GM06990 (cell line): ENCODE results near the gene CDH4.

Source experiments
- DNase-seq: peaks from one replicate; pipeline ENCODE4 v3.0.0-alpha.2; 2011; ENCODE audit not compliant: insufficient read length; ENCODE audit errors: extremely low read depth
- H3K27me3 ChIP-seq: replicated peaks from 2 replicates; pipeline ENCODE4 v1.6.0; 2011; ENCODE audit warnings: low read length; ENCODE audit not compliant: control insufficient read depth, insufficient read depth
- H3K36me3 ChIP-seq: 2 replicates; pipeline ENCODE4 v1.5.1; 2011; ENCODE audit warnings: low read length; ENCODE audit not compliant: control insufficient read depth, insufficient read depth
- H3K4me3 ChIP-seq: replicated peaks from 2 replicates; pipeline ENCODE4 v1.5.1; 2011; ENCODE audit warnings: low read depth, mild to moderate bottlenecking, control low read depth, low read length
- CTCF ChIP-seq: IDR thresholded peaks from 2 replicates; pipeline ENCODE4 v1.5.1; 2011; ENCODE audit warnings: low read length, control low read depth, mild to moderate bottlenecking, inconsistent platforms; ENCODE audit not compliant: insufficient read depth, poor library complexity, severe bottlenecking

CDH4 gene

DNA sequence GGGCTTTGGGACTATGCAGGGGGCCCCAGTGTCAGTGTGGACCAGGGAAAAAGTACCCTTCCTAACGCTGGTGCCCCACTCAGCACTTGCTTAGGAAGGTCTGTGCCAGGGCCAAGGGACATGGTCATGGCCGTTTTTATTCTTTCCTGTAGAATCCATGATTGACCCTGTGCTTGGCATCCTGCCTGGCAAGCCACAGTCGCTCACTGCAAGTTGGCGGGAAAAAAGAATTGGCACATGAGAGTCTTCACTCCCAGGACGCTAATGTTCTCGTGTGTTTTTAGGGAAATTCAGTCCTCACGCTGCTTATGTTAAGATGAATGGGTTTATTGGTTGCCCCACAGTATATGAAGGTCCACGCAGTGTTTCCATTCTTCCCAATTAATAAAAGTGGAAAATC lies 253.4 kb downstream of the CDH4 start:
- TF ChIP-seq CTCF = no peak
- Histone ChIP-seq H3K27me3 (no peaks in the 10 kb centered on the region), H3K4me3 (no peak overlapping the region), H3K36me3 (no peaks in the 10 kb centered on the region)
- DNase-seq = no peak

DNA sequence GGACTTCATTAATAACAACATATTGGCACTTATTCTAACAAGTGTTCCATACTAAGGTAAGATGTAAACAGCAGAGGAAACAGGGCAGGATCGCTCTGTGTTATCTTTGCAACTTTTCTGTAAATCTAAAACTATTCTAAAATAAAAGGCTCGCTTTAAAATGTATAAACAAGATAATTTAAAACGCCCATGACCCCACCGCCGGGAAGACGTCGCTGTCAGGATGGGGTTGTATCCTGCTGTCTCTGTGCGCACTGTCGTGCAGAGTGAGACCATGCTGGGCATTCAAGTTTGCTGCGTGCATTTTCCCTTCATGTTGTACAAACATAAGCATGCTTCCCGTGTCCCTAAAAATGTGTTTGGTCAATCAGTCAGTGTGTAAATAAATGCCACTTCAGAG lies 255.7 kb downstream of the CDH4 start:
- no peak for TF ChIP-seq CTCF

GRCh38 chr20:61508301-61509096 lies 256.4 kb downstream of the CDH4 start:
- Histone ChIP-seq H3K36me3 (no peaks in the 10 kb centered on the region), H3K27me3 (no peaks in the 10 kb centered on the region), H3K4me3 (no peak overlapping the region)
- TF ChIP-seq CTCF = no peak
- DNase-seq = no peak

More for the DNA sequence above, 255.7 kb downstream of the CDH4 start:
- DNase-seq = no peak
- no peaks in the 10 kb centered on the region for H3K36me3 ChIP-seq
- H3K4me3 ChIP-seq = no peak overlapping the region
- no peaks in the 10 kb centered on the region for H3K27me3 ChIP-seq

GRCh38 chr20:61510778-61511330 lies 258.8 kb downstream of the CDH4 start:
- no peaks in the 10 kb centered on the region for H3K27me3 ChIP-seq
- H3K4me3 ChIP-seq = no peak overlapping the region
- DNase-seq = no peak
- no peaks in the 10 kb centered on the region for H3K36me3 ChIP-seq
- no peak for TF ChIP-seq CTCF

GRCh38 chr20:61512475-61512874 lies 260.4 kb downstream of the CDH4 start:
- Histone ChIP-seq H3K36me3 (no peaks in the 10 kb centered on the region), H3K4me3 (no peak overlapping the region), H3K27me3 (no peaks in the 10 kb centered on the region)
- DNase-seq = no peak
- no peak for TF ChIP-seq CTCF
